K562 (cell line): ENCODE measurements around the gene TXNRD2. TPM values are rescaled to one million over a fixed set of nuclear protein-coding genes. Genes with fewer than 3 reads are reported as not detected.

Experiments used
- AFF4 ChIP-seq: sonication (generic); formaldehyde crosslinking; IDR thresholded peaks from 2 replicates; pipeline ENCODE4 v1.8.0; 2023; ENCODE audit warnings: mild to moderate bottlenecking, missing genetic modification reagents
- CCNT2 ChIP-seq: IDR thresholded peaks from 2 replicates; pipeline ENCODE4 v1.6.1; 2011; ENCODE audit warnings: borderline replicate concordance, low read depth, mild to moderate bottlenecking, moderate library complexity, mixed read lengths, low read length; ENCODE audit not compliant: insufficient read length; ENCODE audit errors: extremely low read depth
- CTCF ChIP-seq, 3 experiments: IDR thresholded peaks in 2 of 3; conservative IDR thresholded peaks in 1 of 3; 2 replicates each; pipeline ENCODE4 v1.5.1; 2011 to 2012; ENCODE audit warnings: low read length in 3 of 3, mild to moderate bottlenecking in 3 of 3, control low read depth in 2 of 3, improper control_type of control experiment in 1 of 3, inconsistent platforms in 1 of 3, low read depth in 1 of 3, mixed read lengths in 1 of 3, moderate library complexity in 1 of 3; ENCODE audit not compliant: insufficient read depth in 2 of 3
- HDAC2 ChIP-seq: fragments of 450-650 bp; IDR thresholded peaks from 2 replicates; pipeline ENCODE4 v1.6.1; 2016; ENCODE audit warnings: mild to moderate bottlenecking
- HEY1 ChIP-seq: fragments of 250-450 bp; sonication (Bioruptor Pico); IDR thresholded peaks from 2 replicates; pipeline ENCODE4 v1.5.0; 2020; ENCODE audit warnings: mild to moderate bottlenecking, moderate library complexity, borderline replicate concordance
- MLLT1 ChIP-seq, 2 experiments: fragments of 450-650 bp; IDR thresholded peaks; 2 replicates each; pipeline ENCODE4 v1.6.1; 2016
- NCOA4 ChIP-seq: fragments of 450-650 bp; IDR thresholded peaks from 2 replicates; pipeline ENCODE4 v1.6.1; 2018; ENCODE audit warnings: mild to moderate bottlenecking; ENCODE audit not compliant: partially characterized antibody
- PCBP2 ChIP-seq: fragments of 200-400 bp; formaldehyde crosslinking; IDR thresholded peaks from 2 replicates; pipeline ENCODE4 v1.6.1; 2018; ENCODE audit warnings: low read length, low read depth, mild to moderate bottlenecking, moderate library complexity; ENCODE audit not compliant: poor library complexity, severe bottlenecking
- PTBP1 ChIP-seq: fragments of 200-400 bp; formaldehyde crosslinking; IDR thresholded peaks from 2 replicates; pipeline ENCODE4 v1.6.1; 2017; ENCODE audit warnings: low read depth, low read length
- SRSF1 ChIP-seq: fragments of 200-400 bp; formaldehyde crosslinking; IDR thresholded peaks from 2 replicates; pipeline ENCODE4 v1.6.1; 2017; ENCODE audit warnings: mild to moderate bottlenecking, low read depth, low read length, moderate library complexity
- TSC22D4 ChIP-seq: fragments of 450-650 bp; IDR thresholded peaks from 2 replicates; pipeline ENCODE4 v1.6.1; 2016; ENCODE audit warnings: missing genetic modification characterization, missing biosample characterization, control low read depth
- ZBTB33 ChIP-seq: sonication (generic); formaldehyde crosslinking; IDR thresholded peaks from 2 replicates; pipeline ENCODE4 v1.8.1; 2023; ENCODE audit warnings: mild to moderate bottlenecking, missing genetic modification reagents
- ZBTB9 ChIP-seq: fragments of 450-650 bp; formaldehyde crosslinking; IDR thresholded peaks from 2 replicates; pipeline ENCODE4 v1.4.0; 2020; ENCODE audit warnings: mild to moderate bottlenecking, moderate library complexity
- ZNF583 ChIP-seq: fragments of 250-450 bp; sonication (Bioruptor Pico); IDR thresholded peaks from 2 replicates; pipeline ENCODE4 v1.4.0; 2020
- ZSCAN32 ChIP-seq: fragments of 450-650 bp; formaldehyde crosslinking; IDR thresholded peaks from 2 replicates; pipeline ENCODE4 v1.4.0; 2020; ENCODE audit warnings: mild to moderate bottlenecking, moderate library complexity
- polyA plus RNA-seq, 8 experiments: library from polyadenylated mRNA; depleted of rRNA in 4 of 8; stranded (reverse) in 5 of 8; unstranded in 3 of 8; fragments of >200 nt; fragmentation: Nextera tagmentation in 2 of 8; fragmentation: Illumina TruSeq in 1 of 8; extraction: Ambion mirVana in 2 of 8; extraction: Trizol in 1 of 8; gene quantifications; 2 replicates each; pipeline versions ENCODE4 v1.2.1 to v1.2.3, GENCODE V29; 2011 to 2014; ENCODE audit warnings: inconsistent platforms in 1 of 8, missing spikeins in 1 of 8
- total RNA-seq, 7 experiments: library from RNA; depleted of rRNA in 6 of 7; stranded (reverse); fragments of >200 nt in 6 of 7; fragmentation: Illumina TruSeq in 2 of 7; extraction: Trizol in 2 of 7; gene quantifications; 2 replicates each; pipeline versions ENCODE4 v1.2.1 to v1.2.3, GENCODE V29; 2011 to 2021; ENCODE audit warnings: low replicate concordance in 1 of 7

The TXNRD2 gene
- total and polyA plus RNA-seq, 9 of the 15 experiments (the other 6 are each of a cell fraction or from before 2014, with no cell fraction given) = 3.3 to 80.2 (median 49.4) TPM

- TF ChIP-seq CTCF (IDR thresholded peaks at IDR 0.05 in 2 of 3, conservative IDR thresholded peaks at IDR 0.05 in 1 of 3; ENCODE audit: insufficient read depth in 2 of 3, low read depth in 1 of 3, low read length in 3 of 3) (no peak), HDAC2 (no peak), ZBTB33 (CRISPR knock-in tag) (no peak), ZNF583 (CRISPR knock-in tag) (0 out of 2 replicates have a peak, but pooled peaks have one; percentile 27), PTBP1 (no peak; the same call in 1 of the 2 replicates), ZBTB9 (CRISPR knock-in tag) (no peak), PCBP2 (no peak), SRSF1 (no peak), AFF4 (no peak), CCNT2 (no peak), TSC22D4 (tag) (no peak), HEY1 (CRISPR knock-in tag) (no peak), MLLT1 (IDR thresholded peaks at IDR 0.05) (0 out of 4 replicates have a peak, but pooled peaks of 1 of the 2 experiments have one; percentile 34), NCOA4 (no peak), ZSCAN32 (CRISPR knock-in tag) (no peak)
Observed at GRCh38 chr22:19962909-19963806, 21.5 kb upstream of the TXNRD2 start (continued).
